ENCODE results near the gene IFRD2.

GRCh38 chr3:50264964-50265485, 27.2 kb downstream of the IFRD2 start:
- no peak for TF ChIP-seq CTCF (IDR thresholded peaks at IDR 0.05)
- TF ChIP-seq POLR2A (IDR thresholded peaks at IDR 0.05): peak in 1 of 2 donors; percentile 40
- peak in 1 of 2 donors; percentile 13 for TF ChIP-seq EP300 (IDR thresholded peaks at IDR 0.05)
